NCI-H187 (cell line): ENCODE results near the gene BBIP1.
"Not testable (repeated sequence)": the region's sequence is repeated elsewhere in the genome, so short reads cannot be mapped to it uniquely, and the experiment has no call there.

Source experiments
- DNase-seq, 2 experiments: peaks; one replicate each; lab custom pipeline; 2025; lab: John Stamatoyannopoulos, UW

BBIP1 gene

DNA sequence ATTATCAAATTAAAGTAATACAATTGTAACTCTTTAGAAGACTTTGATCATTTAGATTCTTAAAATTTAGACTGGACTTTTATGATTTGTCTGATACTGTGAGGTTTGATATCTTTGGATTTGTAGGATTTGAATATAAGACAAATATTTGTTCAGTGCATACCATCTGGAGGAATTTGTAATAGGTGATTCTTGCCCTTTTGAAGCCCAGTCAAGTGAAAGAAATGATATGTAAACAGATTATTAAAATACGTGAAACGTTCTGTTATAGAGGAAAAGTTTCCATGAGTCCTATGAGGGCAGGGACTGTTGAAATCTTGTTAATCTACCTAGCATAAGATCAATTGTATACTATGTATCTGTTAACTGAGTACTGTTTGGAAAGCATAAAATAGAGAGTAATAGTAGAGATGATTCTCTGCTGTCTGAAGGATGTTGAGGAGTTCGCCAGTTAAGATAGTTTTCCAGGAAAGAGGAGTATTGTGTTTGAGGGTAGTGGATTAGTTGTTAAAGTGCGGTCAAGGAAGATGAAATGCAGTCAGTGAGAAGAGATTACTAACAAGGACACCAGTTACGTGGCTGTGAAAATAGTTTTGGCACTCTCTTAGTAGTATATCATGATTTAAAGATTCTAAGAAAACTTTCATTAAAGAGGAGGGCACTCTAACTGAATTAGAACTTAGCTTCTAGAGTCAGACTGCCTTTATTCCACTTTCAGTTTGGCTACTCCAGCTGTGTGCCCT lies 32.9 kb downstream of the BBIP1 start:
- DNase-seq: no peak

GRCh38 chr10:110883924-110884323 lies 35.1 kb downstream of the BBIP1 start:
- DNase-seq: no peak

- no peak for DNase-seq
Measured at GRCh38 chr10:110881905-110882304, 37.1 kb downstream of the BBIP1 start.

- no peak for DNase-seq
Measured at GRCh38 chr10:110881247-110881646, 37.7 kb downstream of the BBIP1 start.

DNA sequence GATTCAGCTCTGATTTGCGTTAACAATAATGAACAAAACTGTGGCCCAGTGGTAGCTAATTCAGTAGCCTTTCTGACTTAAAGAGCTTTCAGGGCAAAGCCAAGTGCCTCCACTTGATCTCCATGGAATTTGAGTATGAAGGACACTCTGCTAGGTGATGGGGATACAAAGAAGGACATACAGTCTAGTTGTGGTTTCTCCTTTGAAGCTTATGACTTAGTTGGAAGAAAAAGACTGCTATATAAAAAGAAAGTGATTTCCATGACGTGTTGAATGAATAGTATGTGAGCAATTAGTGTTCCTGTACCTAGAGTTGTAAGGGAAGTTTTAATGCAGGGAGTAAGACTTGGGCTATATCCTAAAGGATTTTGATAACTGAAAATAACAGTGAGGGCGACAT lies 39.0 kb downstream of the BBIP1 start:
- DNase-seq: no peak

DNA sequence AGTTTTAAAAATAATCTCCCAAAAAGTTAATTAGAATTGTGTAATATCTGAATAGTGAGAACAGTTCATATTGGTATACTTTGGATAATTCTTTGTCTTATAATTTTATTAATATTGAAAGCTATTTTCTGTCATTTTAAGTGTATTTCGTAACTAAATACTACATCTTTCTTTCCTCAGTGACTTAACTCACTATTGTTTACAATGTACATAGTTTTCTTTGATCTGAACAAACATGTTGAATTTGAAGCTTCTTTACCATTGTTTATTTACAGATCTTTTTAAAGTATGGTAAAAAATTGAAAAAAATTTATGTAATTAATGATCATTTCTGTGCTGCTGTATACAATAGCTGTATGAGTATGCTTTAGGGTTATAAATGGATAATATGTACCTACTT lies 42.2 kb downstream of the BBIP1 start:
- no peak for DNase-seq

- DNase-seq: no peak
Measured at GRCh38 chr10:110876000-110876399, 43.0 kb downstream of the BBIP1 start.

- DNase-seq: no peak
Measured at GRCh38 chr10:110873951-110874350, 45.0 kb downstream of the BBIP1 start.

DNA sequence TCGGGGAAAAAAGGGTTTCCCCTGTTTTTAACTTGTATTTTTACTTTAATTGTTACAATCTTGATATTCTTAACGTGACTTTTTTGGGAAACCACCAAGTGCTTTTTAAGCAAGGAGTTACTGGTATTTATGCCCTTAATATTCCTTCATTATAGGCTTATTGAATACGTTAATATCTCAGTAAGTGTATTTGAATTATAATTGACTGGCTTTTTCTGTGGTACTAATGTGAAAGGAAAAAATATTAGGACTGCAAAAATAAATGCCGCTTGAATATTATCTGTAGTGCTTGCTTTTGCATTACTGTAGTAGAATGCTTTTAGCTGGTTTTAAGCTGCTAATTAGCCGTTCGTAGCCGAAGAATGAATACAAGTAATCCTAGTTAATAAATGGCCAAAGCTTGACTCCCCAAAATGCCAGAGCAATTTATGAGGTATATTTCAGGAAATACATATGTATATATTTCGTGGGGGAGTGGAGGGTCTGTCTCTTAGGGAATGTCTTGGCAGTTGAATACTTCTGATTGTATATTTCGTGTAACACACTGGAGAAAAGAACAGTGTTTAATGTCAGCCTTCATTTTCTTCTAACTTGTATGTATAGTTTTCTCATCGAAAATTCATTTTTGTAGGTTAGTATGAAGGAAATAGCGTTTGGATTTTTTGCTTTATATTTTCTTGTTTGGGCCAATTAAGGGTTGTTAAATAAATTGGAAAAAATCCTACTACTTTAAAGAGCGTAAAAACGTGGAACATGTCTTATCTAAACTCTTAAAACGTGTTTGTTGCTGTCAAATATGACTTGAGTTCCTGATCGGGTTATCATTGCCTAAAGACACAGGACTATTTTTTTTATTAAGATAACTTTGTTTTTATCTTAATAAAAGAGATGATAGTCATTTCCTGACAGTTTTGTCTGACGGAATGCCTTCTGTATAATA lies 45.7 kb downstream of the BBIP1 start:
- DNase-seq: no peak

DNA sequence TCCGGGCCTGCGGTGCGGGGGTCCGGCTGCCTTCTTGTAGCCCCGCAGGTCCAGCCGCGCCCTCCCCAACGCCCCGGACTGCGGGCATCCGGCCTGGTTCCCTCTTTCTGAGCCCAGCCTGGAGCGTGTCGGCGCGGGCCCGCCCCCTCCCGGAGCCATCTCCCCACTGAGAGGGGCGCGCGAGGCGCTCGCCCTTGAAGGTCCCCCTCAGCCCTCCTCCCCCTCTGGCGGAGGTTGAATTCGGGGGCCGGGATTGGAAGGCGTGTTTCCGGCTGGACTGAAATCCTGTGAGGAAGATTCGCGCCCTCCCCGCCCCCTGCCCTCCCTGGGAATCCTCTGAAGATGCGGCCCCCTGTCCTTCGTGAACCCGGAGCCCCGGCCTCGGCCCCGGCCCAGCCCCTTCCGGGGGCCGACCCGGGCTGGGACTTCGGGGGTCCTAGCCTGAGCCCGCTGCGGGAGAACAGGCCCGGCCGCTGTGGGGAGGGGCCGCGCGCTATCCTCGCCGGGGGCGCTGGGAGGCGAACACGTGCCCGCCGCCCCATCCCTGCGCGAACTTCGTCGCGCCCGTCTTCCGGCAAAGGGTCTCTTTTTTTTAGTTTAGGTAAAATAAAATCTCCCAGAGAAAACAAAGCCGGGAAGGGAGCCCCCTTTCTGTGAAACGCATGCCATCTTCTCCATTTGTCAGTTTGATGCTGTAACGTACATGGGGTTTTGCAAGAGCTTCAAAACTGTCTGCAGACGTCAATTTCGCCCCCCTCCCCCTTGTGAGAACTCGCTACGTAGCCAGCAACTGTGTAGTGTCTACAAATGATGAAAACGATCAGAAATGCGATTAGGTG lies 46.6 kb downstream of the BBIP1 start:
- peak in 1 of 2 experiments; percentile 18 for DNase-seq

DNA sequence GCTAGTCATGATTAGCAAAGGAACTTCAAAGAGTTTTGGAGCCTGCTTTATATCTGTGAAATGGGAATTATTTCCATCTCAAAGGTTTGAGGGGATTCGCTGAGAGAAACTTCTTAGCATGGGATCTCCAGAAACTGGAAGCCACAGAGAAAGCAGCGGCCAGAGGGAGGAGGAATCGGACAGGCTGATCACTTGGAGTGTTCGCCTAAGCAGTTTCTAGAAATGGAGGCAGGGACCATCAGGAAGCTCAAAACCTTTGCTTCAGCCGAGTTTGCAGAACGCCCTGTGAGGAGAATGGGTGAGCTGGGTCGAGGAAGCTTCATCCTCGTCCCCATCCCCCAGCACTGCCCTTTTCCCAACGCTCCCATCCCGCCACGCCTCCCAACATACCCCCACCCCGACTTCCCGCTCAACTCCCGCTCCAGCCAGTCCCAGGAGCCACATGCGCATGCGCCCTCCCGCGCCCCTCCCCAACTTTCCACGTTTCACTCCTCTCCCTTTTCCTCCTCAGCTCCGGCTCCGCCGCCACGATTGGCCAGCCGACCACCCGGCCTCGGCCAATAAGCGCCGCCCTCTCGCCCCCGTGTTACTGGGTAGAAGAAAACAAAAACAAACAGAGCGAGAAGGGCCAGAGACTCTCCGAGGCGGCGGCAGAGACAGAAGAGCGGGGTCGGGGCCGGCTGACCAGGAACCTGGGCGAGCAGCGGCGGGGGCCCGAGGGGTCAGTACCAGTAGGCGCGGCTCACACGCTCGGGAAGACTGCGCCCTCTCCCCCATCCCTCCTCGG lies 47.5 kb downstream of the BBIP1 start, which contains the start of gene PDCD4:
PDCD4 (plus strand) TSS at position 631 of the 787 bp plus-strand sequence. CDS start 4,100 bp downstream, outside the sequence.
- peak; percentile 88 to 95 for DNase-seq

DNA sequence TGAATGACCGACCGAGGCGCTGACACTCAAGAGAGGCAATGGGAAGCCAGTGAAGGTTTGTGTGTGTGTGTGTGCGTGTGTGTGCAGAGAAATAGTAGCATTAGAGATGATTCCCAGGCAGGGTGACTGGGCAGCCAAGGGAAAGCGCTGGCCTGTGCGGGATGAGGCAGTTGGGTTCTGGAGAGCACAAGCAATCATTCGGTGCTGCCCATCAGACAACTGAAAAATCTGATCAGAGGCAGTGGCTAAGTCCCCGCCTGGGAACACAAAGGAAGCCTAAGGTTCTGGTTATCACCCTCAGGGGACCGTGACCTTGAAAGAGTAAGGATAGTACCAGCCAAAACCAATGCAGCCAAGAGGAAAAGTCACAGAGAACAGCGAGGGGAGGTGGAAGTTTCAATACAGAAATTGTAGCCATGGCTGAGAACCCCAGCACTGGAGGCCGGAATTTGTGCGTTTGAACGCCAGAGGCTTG lies 48.1 kb downstream of the BBIP1 start:
- no peak for DNase-seq

DNA sequence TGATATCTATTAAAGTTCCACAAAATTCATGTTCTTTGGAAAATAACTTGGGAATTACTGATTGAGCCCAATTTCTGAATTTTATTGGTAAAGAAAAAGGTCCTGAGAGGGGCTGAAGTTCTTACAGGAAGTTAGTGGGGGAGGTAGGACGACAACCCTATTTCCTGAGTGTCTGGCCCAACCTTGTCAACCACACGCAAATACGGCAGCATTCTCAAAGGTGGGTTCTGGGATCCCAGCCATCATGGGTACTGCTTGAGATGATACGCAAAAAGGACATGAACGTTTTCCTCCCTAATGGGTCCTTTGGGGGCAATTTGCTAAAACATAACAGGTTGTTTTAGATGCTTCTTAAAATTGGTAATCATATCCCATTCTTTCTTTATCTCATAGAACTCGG lies 50.0 kb downstream of the BBIP1 start:
- no peak for DNase-seq

DNA sequence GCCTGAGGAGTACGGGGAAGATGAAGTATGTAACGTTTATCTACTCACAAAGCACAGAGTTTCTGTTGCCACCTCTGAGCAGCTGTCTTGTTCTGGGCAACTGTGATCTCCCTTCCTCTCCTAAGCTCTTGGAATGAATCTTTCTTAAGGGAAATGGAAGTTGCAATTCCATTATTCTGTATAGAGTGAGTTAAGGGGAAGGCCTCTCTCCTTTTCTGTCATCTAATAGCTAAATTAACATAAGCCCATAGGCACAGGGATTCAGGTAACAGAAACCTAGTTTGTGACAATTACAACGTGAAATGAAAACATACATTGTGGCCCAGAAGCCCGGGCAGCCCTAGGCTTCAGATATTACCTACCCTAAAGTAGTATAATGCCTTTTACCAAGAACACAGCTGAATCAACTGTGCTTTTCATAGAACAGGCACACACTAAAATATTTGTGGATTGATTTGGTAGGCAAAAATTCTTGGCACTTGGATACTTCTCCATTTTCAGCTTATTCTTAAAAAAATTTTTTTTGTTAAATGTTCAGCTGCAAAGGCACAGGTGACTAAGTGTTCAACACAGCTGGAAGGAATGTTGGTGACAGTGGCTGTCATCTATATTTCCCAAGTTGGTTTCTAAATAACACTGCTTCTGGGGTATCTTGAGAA lies 51.0 kb downstream of the BBIP1 start:
- DNase-seq: no peak

GRCh38 chr10:110867011-110867806 lies 51.8 kb downstream of the BBIP1 start:
- not testable (repeated sequence) for DNase-seq

GRCh38 chr10:110865809-110866482 lies 53.0 kb downstream of the BBIP1 start:
- DNase-seq: no peak

GRCh38 chr10:110865186-110865808 lies 53.7 kb downstream of the BBIP1 start:
- DNase-seq: no peak

DNA sequence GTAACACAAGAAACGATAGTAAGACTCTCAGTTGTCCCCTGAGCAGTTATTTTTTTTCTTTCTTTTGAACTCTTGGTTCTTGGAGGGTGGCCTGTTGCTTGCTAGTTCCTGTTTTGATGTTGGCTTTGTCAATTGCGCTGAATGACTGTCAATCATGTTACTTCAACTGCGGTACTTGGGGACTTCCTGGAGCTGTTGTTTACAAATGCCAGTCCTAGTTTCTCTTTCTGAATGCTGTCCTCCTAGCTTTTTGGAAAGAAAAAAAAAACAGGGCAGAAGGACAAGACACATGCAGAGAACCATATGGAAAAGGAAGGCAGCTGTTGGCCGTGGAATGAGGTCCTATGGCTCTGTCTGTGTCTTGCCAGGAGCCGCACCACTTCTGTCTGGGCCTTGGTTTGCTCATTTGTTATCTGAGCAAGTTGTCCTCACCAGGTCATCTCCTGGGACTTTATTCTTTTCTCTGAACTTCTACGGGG lies 54.3 kb downstream of the BBIP1 start:
- DNase-seq: no peak
